Measurements from ENCODE around the gene ZNF609. TPM values are rescaled to one million over a fixed set of nuclear protein-coding genes. Genes with fewer than 3 reads are reported as not detected.
A peak's percentile ranks its signal among the peaks of the same experiment; 100 is the strongest.

The ZNF609 gene
- total and polyA plus RNA-seq, 2 of the 13 experiments (the other 11 are each of a cell fraction or from before 2014, with no cell fraction given): 8.9 to 9.9 TPM

GRCh38 chr15:64610257-64610919 lies 150.0 kb downstream of the ZNF609 start (continued):
- no peak for TF ChIP-seq BCL3 (CRISPR knock-in tag; IDR thresholded peaks at IDR 0.05)
- TF ChIP-seq SMYD3 (CRISPR knock-in tag; IDR thresholded peaks at IDR 0.05): peak; percentile 23; the same call in 1 of the 2 replicates
- TF ChIP-seq ZNF24 (IDR thresholded peaks at IDR 0.05): 0 out of 2 replicates have a peak, but pooled peaks have one; percentile 67
- TF ChIP-seq ZNF563 (CRISPR knock-in tag; IDR thresholded peaks at IDR 0.05): no peak
- TF ChIP-seq GLMP (CRISPR knock-in tag; IDR thresholded peaks at IDR 0.05; ENCODE audit: borderline replicate concordance): no peak
- TF ChIP-seq KDM6A (CRISPR knock-in tag; IDR thresholded peaks at IDR 0.05; ENCODE audit: low read depth): peak; percentile 69
- no peak for TF ChIP-seq TEAD2 (CRISPR knock-in tag; IDR thresholded peaks at IDR 0.05)
- no peak for TF ChIP-seq ZNF335 (CRISPR knock-in tag; IDR thresholded peaks at IDR 0.05)
- TF ChIP-seq ZFP62 (CRISPR knock-in tag; IDR thresholded peaks at IDR 0.05): no peak
- no peak for TF ChIP-seq ZNF280D (CRISPR knock-in tag; IDR thresholded peaks at IDR 0.05)
- TF ChIP-seq PRDM15 (CRISPR knock-in tag; IDR thresholded peaks at IDR 0.05): no peak
- no peak for TF ChIP-seq IRX3 (CRISPR knock-in tag; IDR thresholded peaks at IDR 0.05; ENCODE audit: borderline replicate concordance, low read depth)
- no peak for TF ChIP-seq PLRG1 (conservative IDR thresholded peaks at IDR 0.05)
- TF ChIP-seq, protein P1, sequence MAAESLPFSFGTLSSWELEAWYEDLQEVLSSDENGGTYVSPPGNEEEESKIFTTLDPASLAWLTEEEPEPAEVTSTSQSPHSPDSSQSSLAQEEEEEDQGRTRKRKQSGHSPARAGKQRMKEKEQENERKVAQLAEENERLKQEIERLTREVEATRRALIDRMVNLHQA (CRISPR knock-in tag; IDR thresholded peaks at IDR 0.05): no peak
- TF ChIP-seq ZEB1 (IDR thresholded peaks at IDR 0.05; ENCODE audit: insufficient replicate concordance, low read depth): peak; percentile 82
- TF ChIP-seq SP2 (CRISPR knock-in tag; IDR thresholded peaks at IDR 0.05): no peak
- no peak for TF ChIP-seq ZNF816 (CRISPR knock-in tag; IDR thresholded peaks at IDR 0.05; ENCODE audit: borderline replicate concordance)
- TF ChIP-seq LCORL (IDR thresholded peaks at IDR 0.05): no peak
- no peak for TF ChIP-seq LCORL (CRISPR knock-in tag; IDR thresholded peaks at IDR 0.05)
- TF ChIP-seq DNMT3B (CRISPR knock-in tag; conservative IDR thresholded peaks at IDR 0.05): no peak
